ENCODE measurements around the gene CNGA3.

DNA sequence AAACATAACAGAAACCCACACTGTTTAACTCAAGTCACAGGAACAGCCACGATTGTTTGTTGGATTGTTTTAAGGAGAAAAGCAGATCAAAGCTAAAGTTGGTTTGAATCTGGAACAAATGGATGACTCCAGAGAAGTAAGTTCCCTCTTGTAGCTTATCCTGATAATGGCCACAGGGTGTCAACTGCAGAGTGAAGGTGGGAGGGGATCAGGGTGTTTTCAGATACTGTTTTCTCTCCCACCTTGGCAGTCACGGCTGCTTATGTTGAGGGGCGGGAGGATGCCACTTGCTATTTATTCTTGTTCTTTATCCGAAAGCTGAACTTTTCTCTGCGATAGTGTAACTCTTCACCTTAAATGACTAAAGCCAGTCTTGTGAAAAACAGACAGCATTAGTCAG is 61.9 kb downstream of the CNGA3 start:
- TF ChIP-seq, protein P1, sequence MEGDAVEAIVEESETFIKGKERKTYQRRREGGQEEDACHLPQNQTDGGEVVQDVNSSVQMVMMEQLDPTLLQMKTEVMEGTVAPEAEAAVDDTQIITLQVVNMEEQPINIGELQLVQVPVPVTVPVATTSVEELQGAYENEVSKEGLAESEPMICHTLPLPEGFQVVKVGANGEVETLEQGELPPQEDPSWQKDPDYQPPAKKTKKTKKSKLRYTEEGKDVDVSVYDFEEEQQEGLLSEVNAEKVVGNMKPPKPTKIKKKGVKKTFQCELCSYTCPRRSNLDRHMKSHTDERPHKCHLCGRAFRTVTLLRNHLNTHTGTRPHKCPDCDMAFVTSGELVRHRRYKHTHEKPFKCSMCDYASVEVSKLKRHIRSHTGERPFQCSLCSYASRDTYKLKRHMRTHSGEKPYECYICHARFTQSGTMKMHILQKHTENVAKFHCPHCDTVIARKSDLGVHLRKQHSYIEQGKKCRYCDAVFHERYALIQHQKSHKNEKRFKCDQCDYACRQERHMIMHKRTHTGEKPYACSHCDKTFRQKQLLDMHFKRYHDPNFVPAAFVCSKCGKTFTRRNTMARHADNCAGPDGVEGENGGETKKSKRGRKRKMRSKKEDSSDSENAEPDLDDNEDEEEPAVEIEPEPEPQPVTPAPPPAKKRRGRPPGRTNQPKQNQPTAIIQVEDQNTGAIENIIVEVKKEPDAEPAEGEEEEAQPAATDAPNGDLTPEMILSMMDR (conservative IDR thresholded peaks at IDR 0.05; ENCODE audit: low read length) = no peak
- no peak for TF ChIP-seq EZH2phosphoT487 (IDR thresholded peaks at IDR 0.05; ENCODE audit: borderline replicate concordance)
